SJSA1 (cell line): ENCODE results near the gene ZNF728. TPM values are rescaled to one million over a fixed set of nuclear protein-coding genes. Genes with fewer than 3 reads are reported as not detected.
"Not testable (repeated sequence)": the region's sequence is repeated elsewhere in the genome, so short reads cannot be mapped to it uniquely, and the experiment has no call there.

ENCODE experiments used
- DNase-seq, 2 experiments: peaks; one replicate each; pipeline ENCODE4 v3.0.0-alpha.2; 2015 to 2020; ENCODE audit warnings: low spot score in 2 of 2, low read depth in 1 of 2
- H3K27ac ChIP-seq: fragments of 250-450 bp; sonication (Bioruptor Pico); 2 replicates; pipeline ENCODE4 v1.5.1; 2020; ENCODE audit warnings: mild to moderate bottlenecking, moderate library complexity
- H3K27me3 ChIP-seq: fragments of 250-450 bp; sonication (Bioruptor Pico); replicated peaks from 2 replicates; pipeline ENCODE4 v1.5.1; 2020; ENCODE audit warnings: mild to moderate bottlenecking, moderate library complexity
- H3K36me3 ChIP-seq: fragments of 250-450 bp; sonication (Bioruptor Pico); 2 replicates; pipeline ENCODE4 v1.5.1; 2020; ENCODE audit warnings: mild to moderate bottlenecking
- H3K4me1 ChIP-seq: fragments of 250-450 bp; sonication (Bioruptor Pico); replicated peaks from 2 replicates; pipeline ENCODE4 v1.6.1; 2021; ENCODE audit warnings: mild to moderate bottlenecking
- H3K4me3 ChIP-seq: fragments of 250-450 bp; sonication (Bioruptor Pico); 2 replicates; pipeline ENCODE4 v1.5.1; 2020; ENCODE audit warnings: mild to moderate bottlenecking
- H3K9me3 ChIP-seq: fragments of 250-450 bp; sonication (Bioruptor Pico); replicated peaks from 2 replicates; pipeline ENCODE4 v1.5.1; 2020; ENCODE audit warnings: mild to moderate bottlenecking
- total RNA-seq: library from RNA; depleted of rRNA; stranded (reverse); fragments of >200 nt; shearing (Covaris generic); gene quantifications from 2 replicates; pipeline ENCODE4 v1.2.3, GENCODE V29; 2014; rRNA removed

The ZNF728 gene
- not detected in 2 replicates for total RNA-seq

GRCh38 chr19:23002690-23003422, at the start of gene ZNF728:
TSS of gene ZNF728 (minus strand) at chr19:23003176. CDS start at chr19:23003030, 146 bp downstream.
- no peaks in the 10 kb centered on the region for H3K4me1 ChIP-seq
- H3K4me3 ChIP-seq: no peak within 1 kb of the TSS
- no peak for DNase-seq
- no peak within 1 kb of the TSS for H3K27ac ChIP-seq
- H3K36me3 ChIP-seq: no peaks in the 10 kb centered on the region
- no peaks in the 10 kb centered on the region for H3K27me3 ChIP-seq
- 0 out of 2 replicates have a peak, but pooled peaks cover 2% of the 10 kb centered on the region for H3K9me3 ChIP-seq

GRCh38 chr19:23052349-23052748, 49.4 kb upstream of the ZNF728 start:
- H3K9me3 ChIP-seq: peaks cover 2% of the 10 kb centered on the region; the same call in 1 of the 2 replicates
- H3K36me3 ChIP-seq: no peaks in the 10 kb centered on the region
- DNase-seq: no peak
- no peak overlapping the region for H3K4me3 ChIP-seq
- H3K4me1 ChIP-seq: no peaks in the 10 kb centered on the region
- H3K27me3 ChIP-seq: no peaks in the 10 kb centered on the region
- no peak overlapping the region for H3K27ac ChIP-seq

GRCh38 chr19:23049256-23049655, 46.3 kb upstream of the ZNF728 start:
- Histone ChIP-seq H3K27me3 (no peaks in the 10 kb centered on the region), H3K36me3 (no peaks in the 10 kb centered on the region), H3K9me3 (peaks cover 8% of the 10 kb centered on the region), H3K4me1 (no peaks in the 10 kb centered on the region), H3K27ac (no peak overlapping the region), H3K4me3 (no peak overlapping the region)
- no peak for DNase-seq

GRCh38 chr19:23046743-23047142, 43.8 kb upstream of the ZNF728 start:
- peaks cover 8% of the 10 kb centered on the region for H3K9me3 ChIP-seq
- H3K27ac ChIP-seq: no peak overlapping the region

GRCh38 chr19:23033721-23034120, 30.7 kb upstream of the ZNF728 start:
- DNase-seq: no peak
- H3K9me3 ChIP-seq: no peaks in the 10 kb centered on the region
- H3K4me3 ChIP-seq: no peak overlapping the region
- H3K4me1 ChIP-seq: no peaks in the 10 kb centered on the region
- H3K36me3 ChIP-seq: no peaks in the 10 kb centered on the region
- no peaks in the 10 kb centered on the region for H3K27me3 ChIP-seq
- no peak overlapping the region for H3K27ac ChIP-seq

More at GRCh38 chr19:23046743-23047142, 43.8 kb upstream of the ZNF728 start:
- DNase-seq: no peak
- Histone ChIP-seq H3K4me3 (no peak overlapping the region), H3K27me3 (no peaks in the 10 kb centered on the region), H3K4me1 (no peaks in the 10 kb centered on the region), H3K36me3 (no peaks in the 10 kb centered on the region)

GRCh38 chr19:23015660-23016059, 12.7 kb upstream of the ZNF728 start:
- Histone ChIP-seq H3K36me3 (no peaks in the 10 kb centered on the region), H3K27ac (no peak overlapping the region), H3K4me1 (no peaks in the 10 kb centered on the region), H3K9me3 (no peaks in the 10 kb centered on the region), H3K4me3 (no peak overlapping the region), H3K27me3 (no peaks in the 10 kb centered on the region)
- DNase-seq: no peak

- H3K4me1 ChIP-seq, H3K27ac ChIP-seq, H3K9me3 ChIP-seq, H3K36me3 ChIP-seq, H3K4me3 ChIP-seq, DNase-seq, H3K27me3 ChIP-seq: not testable (repeated sequence)
Observed at GRCh38 chr19:22994957-22995356, 8.0 kb downstream of the ZNF728 start.

- H3K27ac ChIP-seq: no peak overlapping the region
- H3K4me3 ChIP-seq: no peak overlapping the region
- no peaks in the 10 kb centered on the region for H3K9me3 ChIP-seq
- no peaks in the 10 kb centered on the region for H3K4me1 ChIP-seq
- H3K27me3 ChIP-seq: no peaks in the 10 kb centered on the region
- H3K36me3 ChIP-seq: no peaks in the 10 kb centered on the region
- no peak for DNase-seq
Observed at GRCh38 chr19:22976248-22976647, 26.7 kb downstream of the ZNF728 start.

- not testable (repeated sequence) for DNase-seq, H3K27me3 ChIP-seq, H3K9me3 ChIP-seq, H3K36me3 ChIP-seq, H3K27ac ChIP-seq, H3K4me1 ChIP-seq, H3K4me3 ChIP-seq
Observed at GRCh38 chr19:22975546-22976136, 27.3 kb downstream of the ZNF728 start.

GRCh38 chr19:22945560-22945959, 57.4 kb downstream of the ZNF728 start:
- H3K4me3 ChIP-seq: no peak overlapping the region
- DNase-seq: no peak
- no peaks in the 10 kb centered on the region for H3K36me3 ChIP-seq
- peaks cover 3% of the 10 kb centered on the region; the same call in 1 of the 2 replicates for H3K9me3 ChIP-seq
- H3K27ac ChIP-seq: no peak overlapping the region
- no peaks in the 10 kb centered on the region for H3K4me1 ChIP-seq
- no peaks in the 10 kb centered on the region for H3K27me3 ChIP-seq

- H3K36me3 ChIP-seq: no peaks in the 10 kb centered on the region
Observed at GRCh38 chr19:22935151-22935550, 67.8 kb downstream of the ZNF728 start.

GRCh38 chr19:22927576-22927975, 75.4 kb downstream of the ZNF728 start:
- not testable (repeated sequence) for H3K27me3 ChIP-seq, H3K36me3 ChIP-seq

More at GRCh38 chr19:22935151-22935550, 67.8 kb downstream of the ZNF728 start:
- peaks cover 2% of the 10 kb centered on the region; the same call in 1 of the 2 replicates for H3K9me3 ChIP-seq
- no peaks in the 10 kb centered on the region for H3K4me1 ChIP-seq
- no peak for DNase-seq
- no peak overlapping the region for H3K4me3 ChIP-seq
- no peak overlapping the region for H3K27ac ChIP-seq
- no peaks in the 10 kb centered on the region for H3K27me3 ChIP-seq

GRCh38 chr19:22925181-22925580, 77.8 kb downstream of the ZNF728 start:
- H3K36me3 ChIP-seq, H3K4me1 ChIP-seq, H3K27ac ChIP-seq, H3K4me3 ChIP-seq, H3K9me3 ChIP-seq, DNase-seq, H3K27me3 ChIP-seq: not testable (repeated sequence)

More at GRCh38 chr19:22927576-22927975, 75.4 kb downstream of the ZNF728 start:
- H3K4me1 ChIP-seq, H3K9me3 ChIP-seq, H3K4me3 ChIP-seq, DNase-seq, H3K27ac ChIP-seq: not testable (repeated sequence)
